K562 (cell line): Measurements from ENCODE around the gene HEXIM1. TPM values are rescaled to one million over a fixed set of nuclear protein-coding genes. Genes with fewer than 3 reads are reported as not detected.

ENCODE experiments used
- ARID1B ChIP-seq: fragments of 450-650 bp; IDR thresholded peaks from 2 replicates; pipeline ENCODE4 v1.6.1; 2016; ENCODE audit warnings: antibody characterized with exemption, mild to moderate bottlenecking, inconsistent platforms
- CCNT2 ChIP-seq: IDR thresholded peaks from 2 replicates; pipeline ENCODE4 v1.6.1; 2011; ENCODE audit warnings: borderline replicate concordance, low read depth, mild to moderate bottlenecking, moderate library complexity, mixed read lengths, low read length; ENCODE audit not compliant: insufficient read length; ENCODE audit errors: extremely low read depth
- DEAF1 ChIP-seq: fragments of 450-650 bp; formaldehyde crosslinking; IDR thresholded peaks from 2 replicates; pipeline ENCODE4 v1.4.0; 2020; ENCODE audit warnings: mild to moderate bottlenecking, moderate library complexity
- E2F3 ChIP-seq: fragments of 250-450 bp; sonication (Bioruptor Pico); IDR thresholded peaks from 2 replicates; pipeline ENCODE4 v1.4.0; 2020; ENCODE audit warnings: mild to moderate bottlenecking
- EHMT2 ChIP-seq: fragments of 450-650 bp; IDR thresholded peaks from 2 replicates; pipeline ENCODE4 v1.6.1; 2018; ENCODE audit warnings: antibody characterized with exemption
- IRF2 ChIP-seq: sonication (generic); formaldehyde crosslinking; IDR thresholded peaks from 2 replicates; pipeline ENCODE4 v1.8.1; 2022; ENCODE audit warnings: mild to moderate bottlenecking, missing genetic modification reagents
- LARP7 ChIP-seq: fragments of 450-650 bp; IDR thresholded peaks from 2 replicates; pipeline ENCODE4 v1.6.1; 2016
- MAFG ChIP-seq: fragments of 450-650 bp; conservative IDR thresholded peaks from 2 replicates; pipeline ENCODE4 v1.6.1; 2016; ENCODE audit warnings: missing genetic modification characterization, missing compliant biosample characterization
- MAFK ChIP-seq: IDR thresholded peaks from 2 replicates; pipeline ENCODE4 v1.6.1; 2011; ENCODE audit warnings: low read length, improper control_type of control experiment
- NFIC ChIP-seq: fragments of 450-650 bp; IDR thresholded peaks from 2 replicates; pipeline ENCODE4 v1.6.1; 2017; ENCODE audit warnings: mild to moderate bottlenecking, inconsistent platforms
- NR2C2 ChIP-seq, 2 experiments: fragments of 200-800 bp in 1 of 2; sonication (Bioruptor generic) in 1 of 2; sonication (generic) in 1 of 2; formaldehyde crosslinking in 1 of 2; IDR thresholded peaks; 2 replicates each; pipeline versions ENCODE4 v1.6.1 to v1.8.0; 2016 to 2022; ENCODE audit warnings: mild to moderate bottlenecking in 1 of 2, missing compliant biosample characterization in 1 of 2, missing genetic modification characterization in 1 of 2, missing genetic modification reagents in 1 of 2
- SMAD4 ChIP-seq: fragments of 250-450 bp; sonication (Bioruptor Pico); conservative IDR thresholded peaks from 2 replicates; pipeline ENCODE4 v1.8.0; 2021; ENCODE audit warnings: inconsistent platforms, mild to moderate bottlenecking, moderate library complexity
- SP1 ChIP-seq: sonication (generic); formaldehyde crosslinking; IDR thresholded peaks from 2 replicates; pipeline ENCODE4 v1.8.1; 2022; ENCODE audit warnings: mild to moderate bottlenecking, missing genetic modification reagents
- TRIM28 ChIP-seq: fragments of 450-650 bp; IDR thresholded peaks from 2 replicates; pipeline ENCODE4 v1.6.1; 2017
- YY1 ChIP-seq, 3 experiments: IDR thresholded peaks; 2 replicates each; pipeline ENCODE4 v1.6.1; 2011; ENCODE audit warnings: low read length in 2 of 3, mild to moderate bottlenecking in 2 of 3, moderate library complexity in 2 of 3, borderline replicate concordance in 1 of 3, control low read depth in 1 of 3, low read depth in 1 of 3; ENCODE audit not compliant: insufficient read depth in 3 of 3, insufficient replicate concordance in 2 of 3, control insufficient read depth in 1 of 3, insufficient read length in 1 of 3; ENCODE audit errors: extremely low read depth in 1 of 3
- ZBTB8A ChIP-seq: fragments of 450-650 bp; IDR thresholded peaks from 2 replicates; pipeline ENCODE4 v1.6.1; 2018; ENCODE audit warnings: mild to moderate bottlenecking, moderate library complexity; ENCODE audit not compliant: partially characterized antibody
- ZNF165 ChIP-seq: fragments of 250-450 bp; sonication (Bioruptor Pico); IDR thresholded peaks from 2 replicates; pipeline ENCODE4 v1.4.0; 2020; ENCODE audit warnings: borderline replicate concordance
- ZNF197 ChIP-seq: fragments of 200-800 bp; sonication (Bioruptor generic); IDR thresholded peaks from 2 replicates; pipeline ENCODE4 v1.6.1; 2016; ENCODE audit warnings: low read depth, missing genetic modification characterization, missing compliant biosample characterization
- ZNF212 ChIP-seq: fragments of 450-650 bp; formaldehyde crosslinking; IDR thresholded peaks from 2 replicates; pipeline ENCODE4 v1.4.0; 2020; ENCODE audit warnings: mild to moderate bottlenecking
- polyA plus RNA-seq, 8 experiments: library from polyadenylated mRNA; depleted of rRNA in 4 of 8; stranded (reverse) in 5 of 8; unstranded in 3 of 8; fragments of >200 nt; fragmentation: Nextera tagmentation in 2 of 8; fragmentation: Illumina TruSeq in 1 of 8; extraction: Ambion mirVana in 2 of 8; extraction: Trizol in 1 of 8; gene quantifications; 2 replicates each; pipeline versions ENCODE4 v1.2.1 to v1.2.3, GENCODE V29; 2011 to 2014; ENCODE audit warnings: inconsistent platforms in 1 of 8, missing spikeins in 1 of 8
- total RNA-seq, 7 experiments: library from RNA; depleted of rRNA in 6 of 7; stranded (reverse); fragments of >200 nt in 6 of 7; fragmentation: Illumina TruSeq in 2 of 7; extraction: Trizol in 2 of 7; gene quantifications; 2 replicates each; pipeline versions ENCODE4 v1.2.1 to v1.2.3, GENCODE V29; 2011 to 2021; ENCODE audit warnings: low replicate concordance in 1 of 7
- TF ChIP-seq, protein P1 (sequence below): sonication (generic); formaldehyde crosslinking; IDR thresholded peaks from 2 replicates; pipeline ENCODE4 v1.8.1; 2023; ENCODE audit warnings: mild to moderate bottlenecking, missing genetic modification reagents
- TF ChIP-seq, protein P2 (sequence below): sonication (generic); formaldehyde crosslinking; IDR thresholded peaks from 2 replicates; pipeline ENCODE4 v1.4.0; 2020; ENCODE audit warnings: mild to moderate bottlenecking, missing genetic modification reagents

HEXIM1 gene
- total and polyA plus RNA-seq, 9 of the 15 experiments (the other 6 are each of a cell fraction or from before 2014, with no cell fraction given): 1.4 to 28.3 (median 9.1) TPM

- TF ChIP-seq CCNT2 (peak; percentile 43), NFIC (peak; percentile 94), ZNF212 (CRISPR knock-in tag) (no peak), ZBTB8A (no peak), SP1 (peak; percentile 69), NR2C2 (CRISPR knock-in tag; IDR thresholded peaks at IDR 0.05) (no peak), NR2C2 (tag; IDR thresholded peaks at IDR 0.05) (no peak), IRF2 (CRISPR knock-in tag) (no peak), ZNF165 (CRISPR knock-in tag) (no peak), YY1 (IDR thresholded peaks at IDR 0.05; ENCODE audit: borderline replicate concordance in 1 of 3, control insufficient read depth in 1 of 3, extremely low read depth in 1 of 3, insufficient read depth in 3 of 3, insufficient read length in 1 of 3, insufficient replicate concordance in 2 of 3, low read depth in 1 of 3, low read length in 2 of 3) (peak in 1 of 3 experiments; percentile 66), EHMT2 (0 out of 2 replicates have a peak, but pooled peaks have one; percentile 12), TRIM28 (no peak), SMAD4 (CRISPR knock-in tag) (peak; percentile 43; the same call in 1 of the 2 replicates), LARP7 (0 out of 2 replicates have a peak, but pooled peaks have one; percentile 51), ZNF197 (CRISPR knock-in tag) (no peak), E2F3 (CRISPR knock-in tag) (no peak), MAFK (0 out of 2 replicates have a peak, but pooled peaks have one; percentile 13), MAFG (tag) (no peak), ARID1B (peak; percentile 19), DEAF1 (CRISPR knock-in tag) (peak; percentile 98)
- TF ChIP-seq, protein P1, sequence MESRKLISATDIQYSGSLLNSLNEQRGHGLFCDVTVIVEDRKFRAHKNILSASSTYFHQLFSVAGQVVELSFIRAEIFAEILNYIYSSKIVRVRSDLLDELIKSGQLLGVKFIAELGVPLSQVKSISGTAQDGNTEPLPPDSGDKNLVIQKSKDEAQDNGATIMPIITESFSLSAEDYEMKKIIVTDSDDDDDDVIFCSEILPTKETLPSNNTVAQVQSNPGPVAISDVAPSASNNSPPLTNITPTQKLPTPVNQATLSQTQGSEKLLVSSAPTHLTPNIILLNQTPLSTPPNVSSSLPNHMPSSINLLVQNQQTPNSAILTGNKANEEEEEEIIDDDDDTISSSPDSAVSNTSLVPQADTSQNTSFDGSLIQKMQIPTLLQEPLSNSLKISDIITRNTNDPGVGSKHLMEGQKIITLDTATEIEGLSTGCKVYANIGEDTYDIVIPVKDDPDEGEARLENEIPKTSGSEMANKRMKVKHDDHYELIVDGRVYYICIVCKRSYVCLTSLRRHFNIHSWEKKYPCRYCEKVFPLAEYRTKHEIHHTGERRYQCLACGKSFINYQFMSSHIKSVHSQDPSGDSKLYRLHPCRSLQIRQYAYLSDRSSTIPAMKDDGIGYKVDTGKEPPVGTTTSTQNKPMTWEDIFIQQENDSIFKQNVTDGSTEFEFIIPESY: peak; percentile 73; the same call in 1 of the 2 replicates
- TF ChIP-seq, protein P2, sequence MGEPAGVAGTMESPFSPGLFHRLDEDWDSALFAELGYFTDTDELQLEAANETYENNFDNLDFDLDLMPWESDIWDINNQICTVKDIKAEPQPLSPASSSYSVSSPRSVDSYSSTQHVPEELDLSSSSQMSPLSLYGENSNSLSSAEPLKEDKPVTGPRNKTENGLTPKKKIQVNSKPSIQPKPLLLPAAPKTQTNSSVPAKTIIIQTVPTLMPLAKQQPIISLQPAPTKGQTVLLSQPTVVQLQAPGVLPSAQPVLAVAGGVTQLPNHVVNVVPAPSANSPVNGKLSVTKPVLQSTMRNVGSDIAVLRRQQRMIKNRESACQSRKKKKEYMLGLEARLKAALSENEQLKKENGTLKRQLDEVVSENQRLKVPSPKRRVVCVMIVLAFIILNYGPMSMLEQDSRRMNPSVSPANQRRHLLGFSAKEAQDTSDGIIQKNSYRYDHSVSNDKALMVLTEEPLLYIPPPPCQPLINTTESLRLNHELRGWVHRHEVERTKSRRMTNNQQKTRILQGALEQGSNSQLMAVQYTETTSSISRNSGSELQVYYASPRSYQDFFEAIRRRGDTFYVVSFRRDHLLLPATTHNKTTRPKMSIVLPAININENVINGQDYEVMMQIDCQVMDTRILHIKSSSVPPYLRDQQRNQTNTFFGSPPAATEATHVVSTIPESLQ (CRISPR knock-in tag): no peak
These were observed 49.5 kb downstream of the HEXIM1 start (continued) for GRCh38 chr17:45197555-45198334.
